Spleen (tissue), 11 donors: ENCODE results near the gene OR4K17. TPM values are rescaled to one million over a fixed set of nuclear protein-coding genes. Genes with fewer than 3 reads are reported as not detected.
"Not testable (repeated sequence)": the region's sequence is repeated elsewhere in the genome, so short reads cannot be mapped to it uniquely, and the experiment has no call there.

Experiments used
- DNase-seq: peaks from one replicate; pipeline ENCODE4 v3.0.0-alpha.2; 2020
- H3K27ac ChIP-seq, 8 donors: fragments of 200-600 bp; sonication (generic) in 7 of 8; 1 replicate in 4 of 8; 2 replicates in 4 of 8; pipeline versions ENCODE4 v1.5.0 to v1.8.0; 2016 to 2021; ENCODE audit warnings: inconsistent platforms in 4 of 8, mild to moderate bottlenecking in 4 of 8, moderate library complexity in 1 of 8
- H3K27me3 ChIP-seq, 7 donors: fragments of 200-600 bp; sonication (generic) in 6 of 7; replicated peaks in 1 of 7; 1 replicate in 4 of 7; 2 replicates in 3 of 7; pipeline versions ENCODE4 v1.5.0 to v1.8.0; 2016 to 2021; ENCODE audit warnings: inconsistent platforms in 3 of 7, mild to moderate bottlenecking in 1 of 7
- H3K36me3 ChIP-seq, 6 donors: fragments of 200-600 bp; sonication (generic) in 5 of 6; 1 replicate in 4 of 6; 2 replicates in 2 of 6; pipeline versions ENCODE4 v1.5.0 to v1.8.0; 2016 to 2021; ENCODE audit warnings: inconsistent platforms in 2 of 6
- H3K4me1 ChIP-seq, 6 donors: fragments of 200-600 bp; sonication (generic) in 5 of 6; 1 replicate in 3 of 6; 2 replicates in 3 of 6; pipeline versions ENCODE4 v1.5.0 to v1.8.0; 2016 to 2021; ENCODE audit warnings: inconsistent platforms in 3 of 6
- H3K4me3 ChIP-seq, 8 donors: fragments of 200-600 bp; sonication (generic) in 7 of 8; 1 replicate in 4 of 8; 2 replicates in 4 of 8; pipeline versions ENCODE4 v1.5.0 to v1.8.0; 2016 to 2021; ENCODE audit warnings: inconsistent platforms in 4 of 8, mild to moderate bottlenecking in 4 of 8, moderate library complexity in 2 of 8
- H3K9me3 ChIP-seq, 8 donors: fragments of 200-600 bp; sonication (generic) in 7 of 8; 1 replicate in 4 of 8; 2 replicates in 4 of 8; pipeline versions ENCODE4 v1.5.0 to v1.8.0; 2016 to 2021; ENCODE audit warnings: inconsistent platforms in 4 of 8
- CTCF ChIP-seq, 11 experiments: fragments of 200-600 bp in 7 of 11; fragments of 450-650 bp in 4 of 11; sonication (generic) in 4 of 11; IDR thresholded peaks in 8 of 11; conservative IDR thresholded peaks in 3 of 11; 1 replicate in 7 of 11; 2 replicates in 4 of 11; pipeline versions ENCODE4 v1.4.0 to v1.8.0; 2016 to 2021; ENCODE audit warnings: antibody characterized with exemption in 11 of 11, inconsistent platforms in 4 of 11, mild to moderate bottlenecking in 1 of 11
- POLR2A ChIP-seq, 3 donors: fragments of 450-650 bp; IDR thresholded peaks; one replicate each; pipeline ENCODE4 v1.5.1; 2017; ENCODE audit warnings: antibody characterized with exemption in 3 of 3, mild to moderate bottlenecking in 1 of 3
- POLR2AphosphoS5 ChIP-seq, 3 donors: sonication (generic); formaldehyde crosslinking; IDR thresholded peaks; one replicate each; pipeline ENCODE4 v1.5.1; 2017; ENCODE audit warnings: antibody characterized with exemption in 3 of 3
- WGBS, 5 donors: extraction: QIAGEN DNeasy Blood & Tissue Kit in 3 of 5; methylation state at CpG; one replicate each; pipeline versions ENCODE4 v1.1.5 to v1.1.7; 2013 to 2018; 5-methylcytosine and 5-hydroxymethylcytosine counted together
- intact Hi-C: fragments of 100-400 bp; cut with DNase I; formaldehyde crosslinking; loops from one replicate; pipeline ENCODE4 v1.15.0; 2023; ENCODE audit warnings: low total_unique reads
- polyA plus RNA-seq, 3 donors: library from polyadenylated mRNA; stranded (reverse); fragments of 200-250 nt; gene quantifications; one replicate each; pipeline ENCODE4 v1.2.1, GENCODE V29; 2013
- total RNA-seq, 7 donors: library from RNA; depleted of rRNA in 3 of 7; stranded (reverse); fragments of >200 nt in 3 of 7; fragmentation: NEBNext Ultra II Directional in 4 of 7; extraction: Animal tissue kit (Norgen Biotek cat#: 25700) in 4 of 7; gene quantifications; one replicate each; pipeline versions ENCODE4 v1.1.0 to v1.2.1, GENCODE V29; 2016 to 2021
- donor health status: healthy with polysubstance abuse.
- donor health status: DM: no; HTN: no; CAD: no; lungs with moderate emphysema.
- donor health status: DM: no; HTN: no; CAD: no.
- donor health status: Bipolar disorder and iron deficiency.
- donor health status: healthy.
- donor health status: DM: no; HTN: no; CAD: no.
- donor health status: DM: yes; HTN: yes; CAD: no.

Gene OR4K17
- total and polyA plus RNA-seq, 10 donors = not detected

DNA sequence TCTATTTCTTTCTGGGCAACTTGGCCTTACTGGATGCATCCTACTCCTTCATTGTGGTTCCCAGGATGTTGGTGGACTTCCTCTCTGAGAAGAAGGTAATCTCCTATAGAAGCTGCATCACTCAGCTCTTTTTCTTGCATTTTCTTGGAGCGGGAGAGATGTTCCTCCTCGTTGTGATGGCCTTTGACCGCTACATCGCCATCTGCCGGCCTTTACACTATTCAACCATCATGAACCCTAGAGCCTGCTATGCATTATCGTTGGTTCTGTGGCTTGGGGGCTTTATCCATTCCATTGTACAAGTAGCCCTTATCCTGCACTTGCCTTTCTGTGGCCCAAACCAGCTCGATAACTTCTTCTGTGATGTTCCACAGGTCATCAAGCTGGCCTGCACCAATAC, 33.4 kb downstream of the OR4K17 start:
- Histone ChIP-seq H3K4me3 (no peak overlapping the region), H3K27ac (no peak overlapping the region), H3K36me3 (no peaks in the 10 kb centered on the region), H3K4me1 (no peaks in the 10 kb centered on the region), H3K9me3 (no peaks in the 10 kb centered on the region), H3K27me3 (no peaks in the 10 kb centered on the region)
- no peak for TF ChIP-seq CTCF (IDR thresholded peaks at IDR 0.05 in 8 of 11, conservative IDR thresholded peaks at IDR 0.05 in 3 of 11)
- TF ChIP-seq POLR2A (IDR thresholded peaks at IDR 0.05) = no peak
- TF ChIP-seq POLR2AphosphoS5 (IDR thresholded peaks at IDR 0.05) = no peak
- intact Hi-C loops = no loop called here
- no peak for DNase-seq
- 36 to 73% (median 43%) methylated on average over 7 of the region's 7 CpGs for WGBS, 5 donors

DNA sequence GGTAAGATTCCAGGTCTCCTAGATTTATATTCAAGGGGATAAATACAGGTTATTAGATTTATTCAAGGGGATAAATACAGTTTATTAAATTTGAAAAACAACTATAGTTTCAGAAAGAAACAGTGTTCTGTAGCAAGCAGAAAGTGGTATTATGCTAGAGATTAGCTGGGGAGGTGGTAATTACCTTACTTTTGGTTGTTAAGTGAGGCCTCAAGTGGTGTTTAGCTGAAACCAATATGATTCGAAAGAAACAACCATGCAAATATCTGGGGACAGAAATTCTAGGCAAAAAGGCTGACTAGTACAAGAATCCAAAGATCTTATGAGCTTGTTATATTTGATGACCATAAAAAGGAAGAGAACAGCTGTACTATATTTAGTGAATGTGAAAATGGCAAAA, 34.3 kb downstream of the OR4K17 start:
- 55 to 66% (median 57%) methylated on average over 1 of the region's 1 CpG for WGBS, 5 donors
- TF ChIP-seq CTCF (IDR thresholded peaks at IDR 0.05 in 8 of 11, conservative IDR thresholded peaks at IDR 0.05 in 3 of 11) (no peak), POLR2A (IDR thresholded peaks at IDR 0.05) (no peak), POLR2AphosphoS5 (IDR thresholded peaks at IDR 0.05) (no peak)
- intact Hi-C loops = no loop called here

GRCh38 chr14:20164462-20164861, 53.9 kb downstream of the OR4K17 start:
- Histone ChIP-seq H3K27me3 (no peaks in the 10 kb centered on the region), H3K4me3 (no peak overlapping the region), H3K36me3 (no peaks in the 10 kb centered on the region), H3K4me1 (no peaks in the 10 kb centered on the region), H3K9me3 (peaks cover 5 to 44% (median 36%) of the 10 kb centered on the region in 8 donors), H3K27ac (no peak overlapping the region)
- intact Hi-C loops = no loop called here
- DNase-seq = no peak
- TF ChIP-seq CTCF (IDR thresholded peaks at IDR 0.05 in 8 of 11, conservative IDR thresholded peaks at IDR 0.05 in 3 of 11) = no peak
- TF ChIP-seq POLR2AphosphoS5 (IDR thresholded peaks at IDR 0.05) = no peak
- TF ChIP-seq POLR2A (IDR thresholded peaks at IDR 0.05) = no peak

More for the DNA sequence above, 34.3 kb downstream of the OR4K17 start:
- Histone ChIP-seq H3K36me3 (no peaks in the 10 kb centered on the region), H3K4me1 (no peaks in the 10 kb centered on the region), H3K27me3 (no peaks in the 10 kb centered on the region), H3K9me3 (no peaks in the 10 kb centered on the region), H3K27ac (no peak overlapping the region), H3K4me3 (no peak overlapping the region)
- no peak for DNase-seq

DNA sequence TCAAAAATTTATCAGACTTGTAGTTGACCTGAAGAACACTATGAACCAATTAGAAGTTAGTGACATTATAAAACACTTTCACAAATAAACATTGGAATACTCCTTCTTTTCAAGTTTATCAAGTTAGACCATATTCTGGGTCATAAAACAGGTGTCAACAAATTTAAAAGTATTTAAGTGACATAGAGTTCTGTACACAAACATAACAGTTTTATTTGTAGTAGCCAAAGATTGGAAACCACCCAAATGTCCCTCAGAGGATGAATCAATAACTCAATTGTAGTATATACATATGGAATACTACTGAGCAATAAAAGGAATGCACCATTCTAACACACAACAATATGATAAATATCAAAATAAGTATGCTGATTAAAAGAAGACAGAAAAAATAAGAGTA, 56.6 kb downstream of the OR4K17 start:
- Histone ChIP-seq H3K9me3 (peaks cover 5 to 38% (median 34%) of the 10 kb centered on the region in 8 donors), H3K27ac (no peak overlapping the region), H3K27me3 (no peaks in the 10 kb centered on the region), H3K4me3 (no peak overlapping the region), H3K36me3 (no peaks in the 10 kb centered on the region), H3K4me1 (no peaks in the 10 kb centered on the region)
- intact Hi-C loops = no loop called here
- TF ChIP-seq POLR2A (IDR thresholded peaks at IDR 0.05) = no peak
- TF ChIP-seq CTCF (IDR thresholded peaks at IDR 0.05 in 8 of 11, conservative IDR thresholded peaks at IDR 0.05 in 3 of 11) = no peak
- no peak for TF ChIP-seq POLR2AphosphoS5 (IDR thresholded peaks at IDR 0.05)
- DNase-seq = no peak

DNA sequence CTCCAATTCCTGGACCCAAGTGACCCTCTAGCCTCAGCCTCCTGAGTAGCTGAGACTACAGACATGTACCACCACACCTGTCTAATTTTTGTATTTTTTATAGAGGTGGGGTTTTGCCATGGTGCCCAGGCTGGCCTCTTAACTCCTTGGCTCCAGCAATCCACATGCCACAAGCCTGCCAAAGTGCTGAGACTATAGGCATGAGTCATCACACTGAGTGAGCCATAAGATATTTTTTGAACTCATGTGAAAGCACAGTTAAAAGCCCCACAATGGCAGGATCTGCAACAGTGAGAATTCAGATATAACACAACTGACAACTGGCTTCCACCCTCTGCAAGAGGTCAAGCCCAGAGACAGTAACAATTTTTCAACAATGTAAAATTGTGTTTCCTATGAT, 59.3 kb downstream of the OR4K17 start:
- H3K4me3 ChIP-seq, intact Hi-C loops, DNase-seq, H3K27me3 ChIP-seq, H3K27ac ChIP-seq, H3K36me3 ChIP-seq, H3K4me1 ChIP-seq: not testable (repeated sequence)
- peaks cover 2 to 15% (median 12%) of the 10 kb centered on the region in 8 donors for H3K9me3 ChIP-seq
